PFSK-1 (cell line): ENCODE data around the gene ULK4.

Experiments
- TAF1 ChIP-seq: IDR thresholded peaks from 2 replicates; pipeline ENCODE4 v1.6.1; 2012; ENCODE audit warnings: low read length, control low read depth, borderline replicate concordance; ENCODE audit not compliant: insufficient read depth
- TF ChIP-seq, protein P1 (sequence below), 2 experiments: IDR thresholded peaks; 2 replicates each; pipeline versions ENCODE4 v1.6.1 to v1.8.0; 2011 to 2012; ENCODE audit warnings: low read depth in 2 of 2, low read length in 2 of 2, control low read depth in 1 of 2, inconsistent platforms in 1 of 2, mild to moderate bottlenecking in 1 of 2, moderate library complexity in 1 of 2; ENCODE audit not compliant: insufficient read depth in 1 of 2

DNA sequence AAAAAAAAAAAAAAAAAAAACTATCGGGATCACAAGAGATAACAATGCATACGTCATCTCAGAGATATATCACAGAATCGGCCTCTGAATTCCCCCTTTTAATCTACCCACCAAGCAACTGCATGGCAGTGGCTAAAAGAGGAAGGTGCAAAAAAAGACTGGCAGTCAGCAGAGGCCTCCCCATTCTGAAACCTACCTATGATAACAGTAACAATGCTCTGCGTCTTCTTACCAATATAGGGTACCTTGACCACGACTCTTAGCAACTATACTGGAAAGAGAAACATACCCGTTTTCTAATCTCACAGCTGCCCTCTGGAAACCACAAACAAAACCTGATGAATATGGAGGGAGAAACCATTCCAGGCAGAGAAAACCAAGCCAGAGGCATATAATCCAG is 106.9 kb downstream of the ULK4 start:
- no peak for TF ChIP-seq TAF1
- TF ChIP-seq, protein P1, sequence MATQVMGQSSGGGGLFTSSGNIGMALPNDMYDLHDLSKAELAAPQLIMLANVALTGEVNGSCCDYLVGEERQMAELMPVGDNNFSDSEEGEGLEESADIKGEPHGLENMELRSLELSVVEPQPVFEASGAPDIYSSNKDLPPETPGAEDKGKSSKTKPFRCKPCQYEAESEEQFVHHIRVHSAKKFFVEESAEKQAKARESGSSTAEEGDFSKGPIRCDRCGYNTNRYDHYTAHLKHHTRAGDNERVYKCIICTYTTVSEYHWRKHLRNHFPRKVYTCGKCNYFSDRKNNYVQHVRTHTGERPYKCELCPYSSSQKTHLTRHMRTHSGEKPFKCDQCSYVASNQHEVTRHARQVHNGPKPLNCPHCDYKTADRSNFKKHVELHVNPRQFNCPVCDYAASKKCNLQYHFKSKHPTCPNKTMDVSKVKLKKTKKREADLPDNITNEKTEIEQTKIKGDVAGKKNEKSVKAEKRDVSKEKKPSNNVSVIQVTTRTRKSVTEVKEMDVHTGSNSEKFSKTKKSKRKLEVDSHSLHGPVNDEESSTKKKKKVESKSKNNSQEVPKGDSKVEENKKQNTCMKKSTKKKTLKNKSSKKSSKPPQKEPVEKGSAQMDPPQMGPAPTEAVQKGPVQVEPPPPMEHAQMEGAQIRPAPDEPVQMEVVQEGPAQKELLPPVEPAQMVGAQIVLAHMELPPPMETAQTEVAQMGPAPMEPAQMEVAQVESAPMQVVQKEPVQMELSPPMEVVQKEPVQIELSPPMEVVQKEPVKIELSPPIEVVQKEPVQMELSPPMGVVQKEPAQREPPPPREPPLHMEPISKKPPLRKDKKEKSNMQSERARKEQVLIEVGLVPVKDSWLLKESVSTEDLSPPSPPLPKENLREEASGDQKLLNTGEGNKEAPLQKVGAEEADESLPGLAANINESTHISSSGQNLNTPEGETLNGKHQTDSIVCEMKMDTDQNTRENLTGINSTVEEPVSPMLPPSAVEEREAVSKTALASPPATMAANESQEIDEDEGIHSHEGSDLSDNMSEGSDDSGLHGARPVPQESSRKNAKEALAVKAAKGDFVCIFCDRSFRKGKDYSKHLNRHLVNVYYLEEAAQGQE (IDR thresholded peaks at IDR 0.05; ENCODE audit: insufficient read depth in 1 of 2, low read depth in 2 of 2, low read length in 2 of 2): no peak
